GM21576 (cell line): ENCODE measurements around the gene RTL1.
A peak's percentile ranks its signal among the peaks of the same experiment; 100 is the strongest.

Experiments used
- ATAC-seq: cut with Tn5 transposase; IDR thresholded peaks from one replicate; pipeline ENCODE4 v1.9.1; 2021; ENCODE audit warnings: mild to moderate bottlenecking, moderate library complexity; ENCODE audit not compliant: unreplicated experiment

Gene RTL1

DNA sequence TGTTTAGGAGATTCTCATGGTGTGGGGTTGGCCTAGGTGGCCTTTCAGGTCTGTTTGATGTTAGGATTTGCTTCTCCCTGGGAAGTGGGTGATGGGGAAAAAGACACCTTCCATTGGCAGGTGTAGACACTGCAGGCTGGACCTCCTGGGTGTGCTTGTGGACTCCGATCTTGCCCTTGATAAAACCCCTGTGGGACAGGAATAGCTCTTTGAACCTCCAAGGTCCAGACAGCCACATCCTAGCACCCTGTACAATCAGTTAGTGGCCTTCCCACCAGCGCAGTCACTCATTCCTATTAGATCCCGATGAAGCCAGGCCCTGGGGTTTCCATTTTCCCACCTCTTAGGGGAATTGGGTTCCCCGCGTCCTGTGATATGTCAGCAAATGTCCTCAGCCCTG is 49.1 kb downstream of the RTL1 start:
- no peak for ATAC-seq

DNA sequence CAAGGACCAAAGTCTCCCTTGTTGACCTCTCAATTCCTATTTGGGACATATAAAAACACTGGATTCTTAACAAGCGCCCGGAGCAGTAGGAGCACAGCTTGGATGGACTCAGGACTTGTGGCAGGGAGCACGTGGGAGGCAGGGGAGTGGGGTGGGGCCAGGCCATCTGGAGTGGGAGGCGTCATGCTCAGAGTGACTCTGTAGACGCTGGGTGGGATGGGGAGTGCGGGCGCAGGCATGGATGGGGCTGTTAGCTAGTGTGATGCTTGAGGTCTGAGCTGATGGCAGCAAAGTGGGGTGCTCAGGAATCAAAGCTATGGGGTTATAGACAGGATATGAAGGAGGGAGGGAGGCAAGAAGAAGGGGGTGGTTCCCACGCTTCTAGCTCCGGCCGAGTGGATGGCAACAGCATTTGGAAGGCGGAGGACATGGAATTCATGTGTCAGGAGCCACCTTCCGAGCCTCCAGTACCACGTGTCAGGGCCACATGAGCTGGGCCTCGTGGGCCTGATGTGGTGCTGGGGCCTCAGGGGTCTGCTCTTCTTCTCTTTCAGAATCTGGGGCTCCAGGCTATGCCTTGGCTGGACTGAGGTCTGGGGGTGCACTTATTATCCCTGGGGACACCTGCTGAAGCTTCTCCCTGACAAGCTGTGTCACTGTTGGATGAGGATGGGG is 51.4 kb downstream of the RTL1 start:
- no peak for ATAC-seq

DNA sequence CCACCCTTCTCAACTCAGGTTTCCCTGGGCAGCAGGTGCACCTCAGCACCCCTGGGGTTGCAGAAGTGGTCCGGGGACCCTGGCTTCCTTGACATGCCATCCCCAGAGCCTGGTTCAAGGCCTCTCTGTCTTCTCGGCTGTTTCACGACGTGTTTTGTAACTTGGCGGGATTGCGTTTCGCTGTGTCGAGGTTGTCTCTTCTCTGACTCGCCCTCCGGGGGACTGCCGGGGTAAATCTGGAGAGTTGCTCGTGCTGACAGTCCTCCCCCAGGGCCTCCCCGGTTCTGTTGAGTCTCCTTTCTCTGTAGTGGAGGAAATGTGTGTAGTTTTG is 52.0 kb downstream of the RTL1 start:
- no peak for ATAC-seq

DNA sequence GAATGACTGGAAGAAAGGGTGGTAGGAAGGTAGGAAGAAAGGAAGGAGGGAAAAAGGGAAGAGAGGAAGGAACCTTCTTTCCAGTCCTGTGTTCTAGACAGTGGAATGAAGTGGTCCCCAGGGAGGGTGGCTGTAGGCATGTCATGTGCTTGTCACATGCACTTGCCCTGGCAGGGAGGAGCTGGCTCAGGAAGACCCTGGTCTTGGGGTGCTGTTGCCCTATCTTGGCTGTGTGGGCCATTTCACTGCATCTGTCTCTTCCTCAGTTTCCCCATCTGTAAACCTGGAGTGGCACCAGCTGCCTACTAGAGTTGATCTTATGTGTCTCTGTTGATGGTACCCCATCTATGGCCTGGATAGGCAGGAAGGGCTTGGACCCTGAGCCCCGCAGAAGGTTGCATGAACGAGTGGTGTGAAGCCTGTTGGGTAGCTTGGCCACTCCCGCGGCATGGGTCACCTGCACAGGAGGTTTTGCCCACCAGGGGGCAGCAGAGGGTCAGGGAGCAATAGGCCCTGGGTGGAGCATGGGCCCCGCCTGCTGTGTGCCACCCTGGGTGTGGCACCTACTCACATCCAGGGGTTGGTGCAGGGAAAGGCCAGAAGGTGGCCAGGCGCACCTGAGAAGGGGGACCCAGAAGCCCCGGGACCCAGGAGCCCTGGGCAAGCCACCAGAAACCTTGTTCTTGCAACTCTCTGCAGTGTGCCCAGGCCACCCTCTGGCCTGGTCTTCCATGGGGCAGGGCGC is 52.5 kb downstream of the RTL1 start:
- peak; percentile 81 for ATAC-seq

DNA sequence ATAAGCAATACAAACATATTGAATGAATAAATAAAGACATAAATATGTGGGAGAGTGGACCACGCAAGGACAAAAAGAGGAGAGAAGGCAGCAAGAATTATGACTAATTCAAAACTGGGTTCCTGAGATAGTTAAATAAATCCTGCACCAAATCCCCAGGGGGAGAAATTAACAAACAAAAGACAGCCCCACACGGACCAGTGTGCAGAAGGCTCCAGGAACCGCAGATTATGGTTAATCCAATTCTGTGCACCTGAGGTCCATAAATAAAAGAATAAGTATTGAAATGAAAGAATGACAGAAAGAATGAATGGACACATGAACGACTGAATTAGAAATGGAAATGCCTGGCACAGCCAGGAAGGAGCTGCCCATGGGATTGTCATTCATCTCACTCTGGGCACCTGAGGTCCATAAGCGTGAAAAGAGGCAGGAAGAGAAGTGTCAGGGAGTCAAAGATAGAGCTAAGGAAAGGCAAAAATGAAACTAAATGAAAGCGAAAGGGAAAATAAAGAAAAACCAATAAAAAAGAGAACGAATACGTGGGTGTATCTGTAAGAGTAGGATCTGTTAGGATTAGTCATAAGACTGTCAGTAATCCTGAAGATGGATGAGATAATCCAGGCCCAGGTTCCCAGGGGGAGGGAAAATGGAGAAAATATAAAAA is 54.3 kb downstream of the RTL1 start:
- no peak for ATAC-seq

DNA sequence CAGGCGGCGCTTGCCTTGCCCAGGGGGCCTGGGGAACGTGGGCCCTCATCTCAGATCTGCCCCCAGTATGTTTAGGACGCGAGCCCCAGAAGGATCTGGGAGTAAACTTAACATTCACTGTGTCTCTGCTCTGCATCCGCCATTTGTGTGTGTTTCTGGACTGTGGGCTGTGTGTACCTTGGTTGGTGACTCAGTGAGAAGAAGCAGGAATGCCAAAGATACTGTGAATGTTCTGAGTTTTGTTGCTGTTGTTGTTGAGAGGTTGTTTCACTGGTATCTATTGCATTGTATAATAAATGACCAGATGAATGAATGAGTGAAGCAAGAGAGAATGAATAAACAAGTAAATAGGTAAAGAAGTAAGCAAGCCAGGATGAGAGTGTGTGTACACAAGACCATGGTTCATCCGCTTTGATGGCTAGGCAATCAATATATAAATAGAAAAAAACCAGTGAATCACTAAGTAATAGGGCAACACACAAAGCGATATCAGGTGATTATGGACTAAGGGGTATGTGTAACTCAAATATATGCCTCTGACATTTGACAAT is 57.1 kb downstream of the RTL1 start:
- ATAC-seq, result no peak

DNA sequence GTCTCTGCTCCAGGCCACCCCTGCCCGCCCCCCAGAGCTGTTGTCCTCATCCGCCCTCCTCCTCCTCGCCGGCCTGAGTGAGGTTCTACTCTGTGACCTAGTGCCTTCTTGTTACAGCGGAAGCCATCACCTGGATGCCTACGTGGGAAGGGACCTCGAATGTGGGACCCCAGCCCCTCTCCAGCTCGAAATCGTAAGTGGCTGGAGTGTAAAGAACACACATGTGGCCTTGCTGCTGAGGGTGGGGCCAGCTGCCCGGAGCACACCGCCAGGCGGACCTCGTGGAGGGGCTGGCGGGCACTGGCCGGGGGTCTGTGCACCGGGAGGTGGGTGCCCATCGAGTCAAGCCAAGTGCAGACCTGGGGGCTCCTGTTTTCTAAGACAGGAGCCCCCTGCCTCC is 58.2 kb downstream of the RTL1 start:
- ATAC-seq, result no peak

DNA sequence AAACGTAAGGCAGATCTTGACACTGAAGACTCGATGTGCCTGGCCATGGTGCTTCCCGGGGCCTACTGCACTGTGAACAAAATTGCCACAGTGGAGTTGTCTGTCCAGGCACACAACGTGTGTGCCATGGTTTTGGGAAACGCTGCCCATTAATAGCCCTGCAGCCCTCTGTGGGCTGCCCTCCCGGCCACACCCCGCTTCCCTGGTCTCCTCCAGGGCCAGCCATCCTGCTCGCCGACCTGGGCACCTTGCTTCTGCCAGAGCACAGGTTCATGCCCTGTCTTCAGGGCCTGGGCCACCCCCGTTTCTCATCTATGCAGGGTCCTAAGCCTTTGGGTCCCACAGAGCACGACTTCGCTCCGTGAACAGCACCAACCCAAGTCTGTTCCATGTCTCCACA is 58.7 kb downstream of the RTL1 start:
- ATAC-seq, result no peak

DNA sequence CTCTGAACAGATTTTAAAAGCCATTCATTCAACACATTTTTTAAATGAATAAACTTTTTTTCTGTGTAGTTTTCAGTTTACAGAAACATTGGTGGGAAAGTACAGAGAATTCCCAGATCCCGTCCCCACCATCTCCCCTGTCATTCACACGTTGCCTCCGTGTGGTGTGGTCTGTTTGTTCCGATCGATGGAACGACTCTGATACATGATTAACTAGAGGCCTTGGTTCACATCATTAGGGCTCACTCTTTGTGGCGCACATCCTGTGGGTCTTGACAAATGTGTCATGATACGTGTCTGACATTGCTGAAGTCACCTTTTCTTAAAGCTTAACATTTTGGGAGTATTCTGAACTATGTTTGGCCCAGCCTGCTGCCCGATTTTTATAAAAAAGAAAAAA is 59.1 kb downstream of the RTL1 start:
- no peak for ATAC-seq

DNA sequence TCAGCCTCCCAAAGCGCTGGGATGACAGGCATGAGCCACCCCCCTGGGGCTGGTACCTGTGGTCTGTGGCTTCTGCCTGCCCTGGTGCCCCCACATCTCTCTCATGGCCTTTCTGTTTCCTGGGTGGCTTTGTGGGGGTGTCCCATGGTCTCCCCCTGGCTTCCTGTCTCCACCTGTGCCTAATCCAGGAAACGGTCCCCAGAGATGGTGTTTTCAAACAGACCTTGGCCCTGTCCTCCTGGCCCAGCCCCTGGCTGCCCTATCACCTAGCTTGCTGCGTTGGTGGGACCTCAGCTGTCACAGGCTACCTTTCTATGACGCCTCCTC is 59.5 kb downstream of the RTL1 start:
- no peak for ATAC-seq

DNA sequence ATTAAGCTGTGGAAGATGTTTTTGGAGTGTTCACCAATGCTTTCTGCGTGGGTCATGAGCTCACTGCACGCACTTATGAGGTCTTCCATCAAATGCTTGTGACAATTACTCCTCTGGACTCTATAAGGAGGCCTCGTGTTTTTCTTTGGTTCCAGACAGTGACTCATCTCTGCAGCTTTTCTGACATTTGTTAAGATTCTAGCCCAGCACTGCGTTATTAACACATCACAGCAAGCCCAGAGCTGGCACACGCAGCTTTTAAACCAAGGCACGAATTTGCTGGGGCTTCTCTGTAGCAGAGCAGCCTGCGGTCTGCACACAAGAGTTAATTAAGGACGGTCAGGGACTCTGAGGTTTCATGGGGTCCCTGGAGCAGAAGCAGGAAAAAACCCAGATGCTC is 60.7 kb downstream of the RTL1 start:
- no peak for ATAC-seq

DNA sequence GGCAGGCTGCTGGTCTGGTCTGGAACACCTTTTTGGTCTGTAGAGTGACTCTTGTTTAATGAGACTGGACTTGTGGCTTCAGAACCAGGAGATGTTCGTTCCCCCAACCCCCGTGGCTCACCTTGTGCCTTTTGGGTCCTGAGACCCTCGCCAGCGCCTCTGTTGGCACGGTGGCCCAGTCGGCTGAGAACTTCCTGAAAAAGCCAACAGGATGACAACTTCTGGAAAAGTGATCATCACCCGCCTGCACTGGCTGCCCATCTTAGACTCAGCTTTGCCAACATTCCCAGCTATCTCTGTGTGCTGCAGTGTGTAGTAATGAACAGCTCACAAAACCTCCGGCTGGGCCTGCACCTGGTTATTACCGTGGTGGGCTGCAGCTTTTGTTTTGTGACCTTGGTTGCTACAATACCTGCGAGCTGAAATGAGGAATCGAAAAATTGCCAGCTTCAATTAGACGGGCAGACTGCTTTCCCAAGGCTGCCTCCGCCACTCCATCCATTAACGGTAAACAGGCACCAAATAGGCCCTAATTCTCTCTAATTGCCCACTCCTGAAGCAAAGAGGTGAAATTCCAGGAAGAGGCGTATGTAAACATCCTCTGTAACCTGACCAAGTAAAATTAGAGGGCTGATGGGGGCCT is 61.6 kb downstream of the RTL1 start:
- no peak for ATAC-seq

DNA sequence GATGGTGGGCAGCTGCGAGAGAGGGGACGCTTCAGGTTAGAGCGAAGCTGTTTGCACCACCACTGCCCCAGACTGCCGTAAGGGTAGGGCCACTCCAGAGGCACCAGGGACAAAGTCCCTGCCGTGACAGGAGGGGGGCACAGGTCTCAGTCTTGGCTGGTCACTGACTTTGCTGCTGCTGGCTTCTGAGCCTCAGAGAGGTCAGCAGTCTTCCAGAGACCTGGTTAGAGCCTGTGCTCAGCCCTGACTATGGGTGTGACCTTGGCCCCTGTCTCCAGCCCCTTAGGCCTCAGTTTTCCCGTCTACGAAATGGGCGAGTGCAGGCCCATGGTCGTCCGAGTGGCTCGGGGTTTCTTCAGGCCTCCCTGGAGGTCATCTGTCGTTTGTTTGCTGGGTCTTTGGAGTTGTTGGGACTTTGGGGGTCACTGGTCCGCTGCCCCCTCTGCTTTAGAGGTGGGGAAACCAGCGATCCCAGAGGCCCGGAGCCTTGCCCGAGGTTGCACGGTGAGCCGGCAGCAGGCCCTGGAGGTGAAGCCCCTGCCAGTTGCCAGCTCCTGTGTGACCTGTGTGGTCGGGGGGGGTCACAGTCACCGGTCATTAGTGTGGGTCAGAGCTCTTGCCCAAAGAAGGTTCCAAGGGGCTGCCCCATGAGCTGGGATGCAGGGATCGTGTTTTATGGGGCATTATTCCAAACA is 62.3 kb downstream of the RTL1 start:
- no peak for ATAC-seq

DNA sequence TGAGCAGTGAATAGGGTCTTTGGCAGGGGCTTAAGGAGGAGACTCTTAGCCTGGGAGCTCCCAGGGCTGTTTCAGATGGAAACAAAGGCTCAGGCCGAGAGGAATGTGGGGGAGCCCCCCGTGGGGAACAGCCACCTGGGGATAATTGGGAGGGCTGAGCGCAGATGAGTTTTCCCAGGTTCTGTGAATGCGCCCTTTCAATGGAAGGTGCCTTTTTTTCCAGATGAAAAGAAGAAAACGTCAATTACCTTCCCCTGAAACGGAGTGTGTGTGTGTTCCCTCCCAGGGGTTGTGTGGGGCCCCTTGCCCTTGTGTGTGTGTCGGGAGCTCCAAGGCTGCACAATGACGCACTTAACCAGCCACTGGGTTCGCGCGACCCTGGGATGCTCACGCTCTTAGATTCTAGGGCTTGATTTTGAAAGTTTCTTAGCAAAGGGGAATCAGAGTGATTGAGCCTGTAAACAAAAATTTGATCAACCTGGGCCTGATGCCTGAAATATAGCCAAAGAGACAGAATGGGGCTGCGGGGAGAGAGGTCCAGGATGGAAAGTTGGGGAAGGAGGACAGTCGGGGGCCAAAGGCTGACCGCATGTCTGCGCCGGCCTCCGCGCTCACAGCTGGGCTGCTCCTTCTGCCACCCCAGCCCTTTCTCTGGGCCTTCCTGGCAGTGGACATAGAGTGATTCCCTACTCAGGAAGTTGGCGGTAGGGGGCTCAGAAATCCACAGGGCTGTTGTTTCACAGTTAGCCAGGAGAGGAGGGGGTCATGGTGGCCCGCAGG is 63.0 kb downstream of the RTL1 start:
- ATAC-seq, result no peak

DNA sequence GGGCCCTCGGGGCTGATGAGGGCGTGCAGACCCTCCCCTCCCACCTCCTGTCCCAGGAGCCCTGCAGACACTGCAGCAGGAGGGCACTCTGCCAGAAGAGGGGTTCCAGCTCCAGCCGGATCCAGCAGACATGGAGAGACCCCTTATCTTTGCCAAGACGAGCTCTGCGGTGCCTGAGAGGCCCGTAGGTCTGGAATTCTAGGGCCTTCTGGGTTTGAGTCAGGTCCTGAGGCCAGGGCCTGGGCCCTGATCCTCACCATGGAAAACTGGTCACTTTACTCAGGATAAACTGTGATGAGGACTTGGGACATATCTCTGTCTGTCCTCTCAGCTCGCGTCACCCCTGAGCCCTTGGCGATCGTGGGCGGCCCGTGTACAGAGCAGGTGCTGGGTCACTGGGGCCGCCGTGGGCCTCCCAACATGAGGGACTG is 63.8 kb downstream of the RTL1 start:
- ATAC-seq, result no peak

DNA sequence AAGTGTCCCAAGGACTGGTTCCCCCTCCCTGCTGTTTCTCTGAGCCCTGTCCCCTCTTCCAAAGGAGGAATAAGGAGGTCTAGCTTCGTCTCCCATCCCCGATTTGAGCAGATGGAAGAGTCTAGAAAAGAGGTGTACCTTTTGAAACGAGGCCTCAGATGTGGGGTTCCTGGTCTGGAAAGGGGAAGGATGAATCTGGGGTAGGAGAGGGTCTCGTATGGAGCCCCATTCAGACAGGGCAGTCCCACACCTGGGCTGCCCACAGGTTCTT is 64.3 kb downstream of the RTL1 start:
- no peak for ATAC-seq

DNA sequence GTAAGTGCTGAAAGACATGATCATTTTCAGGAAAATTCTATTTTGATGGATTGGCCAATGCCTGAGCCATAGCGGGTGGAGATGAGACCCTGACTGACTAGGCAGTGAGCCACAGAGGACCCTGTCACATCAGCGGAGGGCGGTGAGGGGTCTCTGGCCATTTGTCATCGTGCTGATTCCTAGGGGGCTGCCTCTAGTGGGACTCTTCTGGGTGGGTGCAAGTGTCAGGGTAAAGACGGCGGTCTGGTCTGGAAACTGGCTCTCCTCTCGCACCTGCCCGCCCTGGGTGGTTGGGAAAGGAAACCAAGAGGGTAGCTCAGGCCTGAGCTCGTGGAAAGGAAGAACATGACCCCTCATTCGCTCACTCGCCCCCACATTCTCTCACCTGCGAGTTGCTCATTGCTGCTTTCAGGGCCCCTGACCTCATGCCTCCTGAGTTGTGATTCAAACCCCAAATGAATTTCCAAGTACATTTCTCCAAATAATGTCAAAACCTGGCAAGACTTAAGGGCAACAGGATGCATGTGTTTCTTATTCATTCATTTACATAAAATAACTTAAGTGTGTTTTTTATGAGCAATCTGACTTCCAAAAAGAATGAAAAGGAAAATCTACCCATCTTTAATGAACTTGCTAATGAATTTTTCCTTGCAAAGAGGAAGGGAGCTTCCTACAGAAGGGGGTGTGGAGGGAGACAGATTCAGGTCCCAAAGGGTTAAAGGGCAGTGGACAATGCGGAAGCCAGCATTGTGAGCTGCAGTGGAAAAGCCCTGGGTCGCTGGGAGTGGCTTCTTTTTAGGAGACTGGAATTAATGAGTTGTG is 64.8 kb downstream of the RTL1 start:
- no peak for ATAC-seq

DNA sequence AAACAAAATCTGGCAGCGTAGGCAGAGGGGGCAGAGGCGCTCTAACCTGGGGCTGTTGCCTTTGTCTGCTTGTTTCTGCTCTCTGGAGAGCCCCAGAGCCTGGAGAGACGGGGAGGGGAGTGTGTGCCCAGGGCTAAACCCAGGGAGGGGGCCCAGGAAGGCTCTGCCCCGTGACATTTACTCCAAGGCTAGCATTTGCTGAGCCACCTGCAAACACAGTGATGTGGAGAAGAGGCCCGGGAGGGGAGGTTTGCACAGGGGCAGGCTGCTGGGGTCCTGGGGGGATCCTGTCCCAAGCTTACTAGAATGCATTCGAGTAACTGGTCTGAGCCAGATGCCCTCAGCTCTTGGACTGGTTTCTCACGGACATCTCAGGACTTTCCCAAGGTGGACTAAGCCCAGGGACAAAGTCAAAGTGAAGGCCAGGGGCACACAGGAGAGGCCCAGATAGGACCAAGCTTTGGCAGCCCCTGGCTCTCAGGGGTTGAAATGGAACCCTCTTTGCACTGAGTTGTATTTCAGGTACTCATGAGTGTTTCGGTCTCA is 65.6 kb downstream of the RTL1 start:
- ATAC-seq, result no peak
